Measurements from ENCODE around the gene NMNAT2.

GRCh38 chr1:183375381-183375780 lies 42.8 kb downstream of the NMNAT2 start:
- TF ChIP-seq CTCF (conservative IDR thresholded peaks at IDR 0.05; ENCODE audit: low read depth, low read length): no peak
- no peak for TF ChIP-seq POLR2A (IDR thresholded peaks at IDR 0.05; ENCODE audit: low read depth, low read length)
- TF ChIP-seq USF2 (IDR thresholded peaks at IDR 0.05; ENCODE audit: low read depth, low read length): no peak
- no peak for TF ChIP-seq RAD21 (IDR thresholded peaks at IDR 0.05; ENCODE audit: low read length)
- no peak for TF ChIP-seq NFE2L2 (IDR thresholded peaks at IDR 0.05; ENCODE audit: low read depth, low read length)
- TF ChIP-seq MAZ (IDR thresholded peaks at IDR 0.05; ENCODE audit: borderline replicate concordance, low read depth, low read length): no peak
- TF ChIP-seq MXI1 (IDR thresholded peaks at IDR 0.05; ENCODE audit: borderline replicate concordance, low read depth, low read length): no peak
- TF ChIP-seq CEBPB (IDR thresholded peaks at IDR 0.05; ENCODE audit: low read depth, low read length): no peak

Data from IMR-90 (cell line).